Peyer's patch (tissue), 4 donors: Measurements from ENCODE around the gene GNAT2. TPM values are rescaled to one million over a fixed set of nuclear protein-coding genes. Genes with fewer than 3 reads are reported as not detected.

ENCODE experiments used
- DNase-seq, 3 donors: peaks; one replicate each; pipeline ENCODE4 v3.0.0-alpha.2; 2017 to 2019
- H3K27ac ChIP-seq, 4 donors: fragments of 200-600 bp; sonication (generic); one replicate each; pipeline ENCODE4 v1.5.1; 2016 to 2019
- H3K27me3 ChIP-seq, 2 donors: fragments of 200-600 bp; sonication (generic); one replicate each; pipeline ENCODE4 v1.5.1; 2019
- H3K36me3 ChIP-seq, 3 donors: fragments of 200-600 bp; sonication (generic); one replicate each; pipeline ENCODE4 v1.5.1; 2016 to 2019
- H3K4me1 ChIP-seq, 4 donors: fragments of 200-600 bp; sonication (generic); one replicate each; pipeline ENCODE4 v1.5.1; 2016 to 2019
- H3K4me3 ChIP-seq, 4 donors: fragments of 200-600 bp; sonication (generic); 1 replicate in 3 of 4; 2 replicates in 1 of 4; pipeline ENCODE4 v1.5.1; 2016 to 2019; ENCODE audit warnings: mild to moderate bottlenecking in 1 of 4
- H3K9me3 ChIP-seq, 4 donors: fragments of 200-600 bp; sonication (generic); one replicate each; pipeline ENCODE4 v1.5.1; 2016 to 2019; ENCODE audit warnings: mild to moderate bottlenecking in 1 of 4
- POLR2A ChIP-seq, 2 donors: fragments of 450-650 bp; IDR thresholded peaks; one replicate each; pipeline ENCODE4 v1.5.1; 2017; ENCODE audit warnings: antibody characterized with exemption in 2 of 2, mild to moderate bottlenecking in 2 of 2, moderate library complexity in 2 of 2
- total RNA-seq, 4 donors: library from RNA; depleted of rRNA; stranded (reverse); fragments of >200 nt; gene quantifications; one replicate each; pipeline ENCODE4 v1.1.0, GENCODE V29; 2016
- TF ChIP-seq, protein P1 (sequence below), 6 experiments: fragments of 450-650 bp in 4 of 6; fragments of 200-600 bp in 2 of 6; sonication (generic) in 1 of 6; IDR thresholded peaks; one replicate each; pipeline ENCODE4 v1.5.1; 2017 to 2019; ENCODE audit warnings: antibody characterized with exemption in 6 of 6, mild to moderate bottlenecking in 3 of 6, moderate library complexity in 1 of 6

The GNAT2 gene
- total RNA-seq, 4 donors from 2014 or later, result not detected

DNA sequence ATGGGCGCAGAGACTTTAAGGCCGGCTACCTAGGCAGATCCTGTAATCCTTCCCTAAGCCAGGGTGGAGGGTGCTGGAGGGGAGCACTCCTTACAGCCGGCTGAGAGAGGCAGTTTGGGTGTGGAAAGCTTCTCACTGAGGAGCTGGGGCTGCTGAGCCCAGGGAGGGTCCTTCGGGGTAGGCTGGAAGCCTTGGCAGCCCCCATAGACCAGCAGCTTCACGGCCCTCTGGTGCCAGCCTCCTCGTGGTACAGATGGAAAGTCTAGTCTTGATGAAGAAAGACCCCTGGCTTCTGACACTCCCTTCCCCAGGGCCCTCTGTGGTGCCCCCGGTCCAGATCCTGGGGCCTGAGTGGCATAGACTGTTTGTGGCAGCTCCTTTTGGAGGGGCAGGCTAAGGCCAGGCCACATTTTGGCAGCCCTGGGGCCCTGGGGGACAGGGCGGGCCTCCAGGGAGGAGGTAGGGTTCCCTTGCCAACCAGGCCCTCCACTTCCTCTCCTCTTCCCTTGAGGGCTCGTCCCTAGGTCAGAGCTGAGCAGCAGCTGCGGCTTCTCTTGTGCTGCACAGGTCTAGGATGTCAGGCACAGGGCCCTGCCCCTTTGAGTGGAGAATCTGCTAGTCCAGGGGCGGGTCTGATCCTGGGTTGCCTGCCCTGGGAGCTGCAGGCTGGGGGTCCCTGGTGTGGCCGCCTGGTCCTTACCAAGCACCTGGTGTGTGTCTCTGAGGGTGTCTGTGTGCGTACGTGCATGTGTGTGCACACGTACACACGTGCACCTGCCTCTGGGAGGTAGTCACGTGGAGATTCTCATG is 5.0 kb upstream of the GNAT2 start:
- DNase-seq, result peak in 1 of 3 donors; percentile 35
- Histone ChIP-seq H3K9me3 (no peaks in the 10 kb centered on the region), H3K4me3 (no peak overlapping the region), H3K4me1 (peaks cover 0 to 46% (median 15%) of the 10 kb centered on the region in 4 donors), H3K27ac (peak overlapping the region in 1 of 4 donors; percentile 63), H3K36me3 (peaks cover 0 to 35% (median 0%) of the 10 kb centered on the region in 3 donors), H3K27me3 (no peaks in the 10 kb centered on the region)
- TF ChIP-seq POLR2A (IDR thresholded peaks at IDR 0.05), result no peak
- TF ChIP-seq, protein P1, sequence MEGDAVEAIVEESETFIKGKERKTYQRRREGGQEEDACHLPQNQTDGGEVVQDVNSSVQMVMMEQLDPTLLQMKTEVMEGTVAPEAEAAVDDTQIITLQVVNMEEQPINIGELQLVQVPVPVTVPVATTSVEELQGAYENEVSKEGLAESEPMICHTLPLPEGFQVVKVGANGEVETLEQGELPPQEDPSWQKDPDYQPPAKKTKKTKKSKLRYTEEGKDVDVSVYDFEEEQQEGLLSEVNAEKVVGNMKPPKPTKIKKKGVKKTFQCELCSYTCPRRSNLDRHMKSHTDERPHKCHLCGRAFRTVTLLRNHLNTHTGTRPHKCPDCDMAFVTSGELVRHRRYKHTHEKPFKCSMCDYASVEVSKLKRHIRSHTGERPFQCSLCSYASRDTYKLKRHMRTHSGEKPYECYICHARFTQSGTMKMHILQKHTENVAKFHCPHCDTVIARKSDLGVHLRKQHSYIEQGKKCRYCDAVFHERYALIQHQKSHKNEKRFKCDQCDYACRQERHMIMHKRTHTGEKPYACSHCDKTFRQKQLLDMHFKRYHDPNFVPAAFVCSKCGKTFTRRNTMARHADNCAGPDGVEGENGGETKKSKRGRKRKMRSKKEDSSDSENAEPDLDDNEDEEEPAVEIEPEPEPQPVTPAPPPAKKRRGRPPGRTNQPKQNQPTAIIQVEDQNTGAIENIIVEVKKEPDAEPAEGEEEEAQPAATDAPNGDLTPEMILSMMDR (IDR thresholded peaks at IDR 0.05), result no peak

DNA sequence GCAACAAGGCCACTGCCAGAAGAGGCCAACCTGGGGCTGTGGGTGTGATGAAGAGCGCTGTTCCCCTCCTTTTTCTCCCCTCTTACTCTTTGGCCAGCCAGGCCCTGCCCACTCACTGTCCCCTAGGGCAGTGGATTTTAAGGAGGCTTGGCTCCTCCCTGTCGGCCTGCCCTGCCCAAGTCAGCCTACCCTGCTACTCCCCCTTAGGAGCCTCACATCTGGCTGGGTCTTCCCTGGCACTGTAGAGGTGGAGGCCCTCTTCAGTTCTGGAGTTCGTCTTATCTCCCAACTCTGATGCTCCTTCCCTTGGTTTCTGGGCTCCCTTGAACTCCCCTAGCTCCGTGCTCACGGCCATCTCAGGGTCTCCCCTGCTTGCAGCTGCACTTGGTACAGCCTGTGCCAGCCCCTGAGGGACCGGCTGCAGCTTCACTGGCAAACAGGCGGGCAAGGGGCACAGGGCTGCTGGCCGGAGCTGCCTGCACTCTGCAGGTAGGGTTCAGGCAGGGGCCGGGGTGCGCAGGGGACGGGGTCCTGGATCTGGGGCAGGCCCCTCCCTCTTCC is 4.3 kb upstream of the GNAT2 start:
- Histone ChIP-seq H3K27ac (peak overlapping the region in 1 of 4 donors; percentile 63), H3K4me3 (no peak overlapping the region), H3K4me1 (peaks cover 0 to 53% (median 17%) of the 10 kb centered on the region in 4 donors), H3K36me3 (peaks cover 0 to 28% (median 0%) of the 10 kb centered on the region in 3 donors), H3K9me3 (no peaks in the 10 kb centered on the region), H3K27me3 (no peaks in the 10 kb centered on the region)
- DNase-seq, result no peak
- TF ChIP-seq, protein P1 (IDR thresholded peaks at IDR 0.05), result no peak
- no peak for TF ChIP-seq POLR2A (IDR thresholded peaks at IDR 0.05)

DNA sequence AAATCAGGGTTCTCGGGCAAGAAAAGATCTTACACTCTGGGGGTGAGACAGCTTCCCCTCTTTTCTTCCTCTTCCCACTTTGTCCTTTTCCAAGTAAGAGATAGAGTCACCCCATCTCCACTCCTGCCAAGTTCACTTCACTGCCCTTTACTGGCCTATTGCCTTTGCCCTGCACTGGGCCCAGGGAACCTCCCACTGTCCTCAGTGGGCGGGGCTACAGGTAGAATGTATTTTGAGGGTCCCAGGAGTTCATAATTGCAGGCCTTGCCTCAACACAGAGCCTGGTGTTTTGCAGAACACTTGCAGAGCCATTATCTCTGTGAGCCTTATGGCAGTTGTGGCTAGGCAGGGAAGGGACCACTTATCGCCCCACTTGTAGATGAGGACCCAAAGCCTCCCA is 3.5 kb upstream of the GNAT2 start:
- H3K4me1 ChIP-seq, result peaks cover 0 to 57% (median 17%) of the 10 kb centered on the region in 4 donors
- H3K4me3 ChIP-seq, result no peak overlapping the region
- H3K27ac ChIP-seq, result no peak overlapping the region
- no peaks in the 10 kb centered on the region for H3K9me3 ChIP-seq
- TF ChIP-seq, protein P1 (IDR thresholded peaks at IDR 0.05), result no peak
- TF ChIP-seq POLR2A (IDR thresholded peaks at IDR 0.05), result no peak
- DNase-seq, result no peak
- H3K27me3 ChIP-seq, result no peaks in the 10 kb centered on the region
- peaks cover 0 to 20% (median 0%) of the 10 kb centered on the region in 3 donors for H3K36me3 ChIP-seq

DNA sequence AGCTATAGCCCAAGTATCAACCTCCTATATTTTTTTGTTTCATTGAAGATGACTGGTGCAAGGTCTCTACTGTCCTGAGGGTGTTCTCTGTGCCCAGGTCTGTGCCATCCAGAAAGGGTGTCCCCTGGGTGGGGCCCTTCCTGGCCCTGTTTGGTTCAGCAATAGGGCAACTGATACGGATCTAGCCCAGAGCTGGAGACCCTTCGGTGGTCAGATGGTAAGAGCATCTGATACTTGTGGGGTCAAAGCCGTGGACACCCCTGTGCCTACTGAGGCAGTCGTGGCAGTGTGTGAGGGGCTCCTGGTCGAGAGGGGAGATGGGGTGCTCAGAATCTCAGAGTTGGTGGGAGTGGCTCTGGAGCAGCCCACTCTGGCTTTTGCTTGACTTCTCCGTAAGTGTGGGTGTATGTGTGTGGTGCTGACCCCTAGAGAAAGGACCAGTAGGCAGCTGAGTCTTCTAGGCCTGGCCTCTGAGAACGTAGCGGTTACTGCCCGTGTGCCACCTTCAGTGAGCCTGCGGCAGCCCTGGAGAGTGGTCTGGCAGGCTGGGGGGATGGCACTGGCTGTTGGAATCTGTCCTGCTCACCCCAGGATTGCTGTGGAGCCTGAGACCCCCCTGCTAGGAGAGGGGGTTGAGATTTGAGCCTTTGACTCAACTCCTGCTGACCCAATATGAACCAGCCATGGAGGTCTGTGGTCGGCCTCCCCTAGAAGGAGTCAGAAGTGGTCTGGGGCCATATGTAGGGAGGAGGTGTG is 2.9 kb upstream of the GNAT2 start:
- H3K4me3 ChIP-seq, result peak overlapping the region in 1 of 4 donors; percentile 74
- peaks cover 0 to 14% (median 0%) of the 10 kb centered on the region in 3 donors for H3K36me3 ChIP-seq
- TF ChIP-seq POLR2A (IDR thresholded peaks at IDR 0.05), result no peak
- TF ChIP-seq, protein P1 (IDR thresholded peaks at IDR 0.05), result no peak
- DNase-seq, result no peak
- no peaks in the 10 kb centered on the region for H3K9me3 ChIP-seq
- H3K27ac ChIP-seq, result no peak overlapping the region
- no peaks in the 10 kb centered on the region for H3K27me3 ChIP-seq
- peaks cover 0 to 62% (median 17%) of the 10 kb centered on the region in 4 donors for H3K4me1 ChIP-seq

DNA sequence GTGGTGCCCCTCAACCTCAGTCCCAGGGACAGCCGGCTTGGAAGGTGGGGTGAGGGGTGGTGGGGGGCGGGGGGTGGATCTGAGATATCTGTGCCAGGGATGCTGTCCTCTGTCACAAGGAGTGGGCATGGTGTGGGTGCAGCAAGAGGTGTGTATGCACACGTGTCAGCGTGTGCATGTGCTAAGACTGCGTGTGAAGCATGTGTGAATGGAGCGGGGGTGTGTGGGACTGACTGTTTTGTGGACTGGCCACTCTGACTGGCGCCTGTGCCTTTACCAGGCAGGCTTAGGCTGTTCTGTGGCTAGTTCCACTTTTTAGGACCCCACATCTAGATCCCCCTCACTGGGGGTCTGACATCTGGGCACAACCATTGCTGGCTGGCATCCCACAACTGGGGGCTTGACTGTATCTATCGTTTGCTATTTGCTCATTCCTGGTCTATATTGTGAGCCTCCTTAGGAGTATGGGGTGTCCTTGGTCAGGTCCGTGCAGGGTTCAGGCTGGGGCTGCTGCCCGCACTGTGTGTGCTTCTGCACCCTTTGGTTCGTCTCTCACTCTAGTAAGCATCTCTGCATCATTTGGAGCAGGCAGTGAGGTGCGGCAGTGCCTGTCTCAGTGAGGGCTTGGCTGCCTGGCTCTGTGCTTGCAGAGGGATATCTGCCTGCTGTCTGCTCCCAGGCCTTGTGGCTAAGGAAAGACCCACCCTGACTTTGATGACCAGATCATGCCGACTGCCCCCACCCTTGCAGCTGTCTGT is 2.1 kb upstream of the GNAT2 start:
- no peaks in the 10 kb centered on the region for H3K27me3 ChIP-seq
- H3K27ac ChIP-seq, result peak overlapping the region; percentile 73 to 83 (median 80)
- H3K4me3 ChIP-seq, result peak overlapping the region; percentile 50 to 79 (median 66)
- H3K36me3 ChIP-seq, result peaks cover 0 to 7% (median 0%) of the 10 kb centered on the region in 3 donors
- DNase-seq, result no peak
- H3K4me1 ChIP-seq, result peaks cover 0 to 63% (median 17%) of the 10 kb centered on the region in 4 donors
- H3K9me3 ChIP-seq, result no peaks in the 10 kb centered on the region
- TF ChIP-seq, protein P1 (IDR thresholded peaks at IDR 0.05), result no peak
- TF ChIP-seq POLR2A (IDR thresholded peaks at IDR 0.05), result no peak
